Upper lobe of right lung (tissue), 1 donor: ENCODE data around the gene THYN1. TPM values are rescaled to one million over a fixed set of nuclear protein-coding genes. Genes with fewer than 3 reads are reported as not detected.

Experiments
- ATAC-seq: fragments of 200-7000 bp; cut with Tn5 transposase; one replicate; pipeline ENCODE4 v1.9.1; 2020; ENCODE audit warnings: mild to moderate bottlenecking, moderate library complexity
- DNase-seq: peaks from one replicate; pipeline ENCODE4 v3.0.0-alpha.2; 2020
- H3K27ac ChIP-seq: fragments of 200-600 bp; one replicate; pipeline ENCODE4 v1.8.0; 2022
- H3K27me3 ChIP-seq: fragments of 200-600 bp; one replicate; pipeline ENCODE4 v1.8.0; 2022; ENCODE audit warnings: mild to moderate bottlenecking
- H3K36me3 ChIP-seq: fragments of 200-600 bp; one replicate; pipeline ENCODE4 v1.8.0; 2022
- H3K4me1 ChIP-seq: fragments of 200-600 bp; one replicate; pipeline ENCODE4 v1.8.0; 2022
- H3K4me3 ChIP-seq: fragments of 200-600 bp; one replicate; pipeline ENCODE4 v1.8.0; 2022; ENCODE audit warnings: mild to moderate bottlenecking
- H3K9me3 ChIP-seq: fragments of 200-600 bp; one replicate; pipeline ENCODE4 v1.8.0; 2022
- CTCF ChIP-seq: fragments of 200-600 bp; IDR thresholded peaks from one replicate; pipeline ENCODE4 v1.8.0; 2022; ENCODE audit warnings: antibody characterized with exemption
- intact Hi-C: fragments of 100-400 bp; cut with DNase I; formaldehyde crosslinking; loops from one replicate; pipeline ENCODE4 v1.11.0; 2022
- total RNA-seq: library from RNA; stranded (reverse); fragmentation: NEBNext Ultra II Directional; extraction: Animal tissue kit (Norgen Biotek cat#: 25700); gene quantifications from one replicate; pipeline ENCODE4 v1.2.1, GENCODE V29; 2021
- donor health status: DM: no; HTN: yes; CAD: no; lungs with severe emphysema.

The THYN1 gene
- total RNA-seq, 1 donor from 2014 or later, result 33.8 TPM

GRCh38 chr11:134242376-134242775 lies 10.8 kb downstream of the THYN1 start:
- intact Hi-C loops, result no loop called here
- Histone ChIP-seq H3K9me3 (no peaks in the 10 kb centered on the region), H3K36me3 (peaks cover 81% of the 10 kb centered on the region), H3K27me3 (no peaks in the 10 kb centered on the region), H3K4me3 (no peak overlapping the region), H3K27ac (no peak overlapping the region), H3K4me1 (no peaks in the 10 kb centered on the region)
- no peak for TF ChIP-seq CTCF
- DNase-seq, result no peak
- no peak for ATAC-seq

- Histone ChIP-seq H3K4me3 (no peak overlapping the region), H3K9me3 (no peaks in the 10 kb centered on the region), H3K36me3 (peaks cover 65% of the 10 kb centered on the region), H3K27me3 (no peaks in the 10 kb centered on the region), H3K4me1 (no peaks in the 10 kb centered on the region), H3K27ac (no peak overlapping the region)
- ATAC-seq, result no peak
- intact Hi-C loops, result no loop called here
- no peak for DNase-seq
- no peak for TF ChIP-seq CTCF
These were observed 12.6 kb downstream of the THYN1 start for GRCh38 chr11:134240592-134240991.

- no peak for TF ChIP-seq CTCF
- Histone ChIP-seq H3K27me3 (no peaks in the 10 kb centered on the region), H3K4me3 (no peak overlapping the region), H3K9me3 (no peaks in the 10 kb centered on the region), H3K36me3 (peaks cover 57% of the 10 kb centered on the region), H3K4me1 (no peaks in the 10 kb centered on the region), H3K27ac (no peak overlapping the region)
- intact Hi-C loops, result no loop called here
- ATAC-seq (no peak), DNase-seq (no peak)
These were observed 14.2 kb downstream of the THYN1 start for GRCh38 chr11:134238956-134239355.

- Histone ChIP-seq H3K4me1 (peaks cover 6% of the 10 kb centered on the region), H3K9me3 (no peaks in the 10 kb centered on the region), H3K36me3 (peaks cover 44% of the 10 kb centered on the region), H3K4me3 (no peak overlapping the region), H3K27ac (no peak overlapping the region), H3K27me3 (no peaks in the 10 kb centered on the region)
- ATAC-seq (no peak), DNase-seq (no peak)
- intact Hi-C loops, result no loop called here
- TF ChIP-seq CTCF, result no peak
These were observed 15.6 kb downstream of the THYN1 start for GRCh38 chr11:134237557-134237922.

GRCh38 chr11:134236834-134237556 lies 16.2 kb downstream of the THYN1 start:
- Histone ChIP-seq H3K36me3 (peaks cover 40% of the 10 kb centered on the region), H3K27me3 (no peaks in the 10 kb centered on the region)
- intact Hi-C loops, result no loop called here

More at GRCh38 chr11:134236834-134237556, 16.2 kb downstream of the THYN1 start:
- Histone ChIP-seq H3K4me1 (peaks cover 12% of the 10 kb centered on the region), H3K27ac (no peak overlapping the region), H3K4me3 (no peak overlapping the region), H3K9me3 (no peaks in the 10 kb centered on the region)
- ATAC-seq (no peak), DNase-seq (no peak)
- no peak for TF ChIP-seq CTCF
